Skeletal muscle cell (primary cell): ENCODE results near the gene TDP2.
"Not testable (repeated sequence)": the region's sequence is repeated elsewhere in the genome, so short reads cannot be mapped to it uniquely, and the experiment has no call there.

Experiments used
- DNase-seq: peaks from one replicate; pipeline ENCODE4 v3.0.0-alpha.2; 2010; ENCODE audit warnings: low read depth
- H3K4me3 ChIP-seq: 2 replicates; pipeline ENCODE4 v1.5.1; 2011; ENCODE audit warnings: low read depth, mild to moderate bottlenecking, control low read depth, low read length, moderate library complexity

The TDP2 gene

GRCh38 chr6:24658573-24659560 is 7.8 kb downstream of the TDP2 start:
- no peak overlapping the region for H3K4me3 ChIP-seq
- DNase-seq: peak; percentile 81

GRCh38 chr6:24655215-24655614 is 11.5 kb downstream of the TDP2 start:
- H3K4me3 ChIP-seq: no peak overlapping the region
- DNase-seq: no peak

- no peak for DNase-seq
- no peak overlapping the region for H3K4me3 ChIP-seq
Observed at GRCh38 chr6:24650365-24650764, 16.3 kb downstream of the TDP2 start.

GRCh38 chr6:24649691-24650090 is 17.0 kb downstream of the TDP2 start:
- no peak for DNase-seq
- H3K4me3 ChIP-seq: no peak overlapping the region

- no peak for DNase-seq
- H3K4me3 ChIP-seq: no peak overlapping the region
Observed at GRCh38 chr6:24648276-24648675, 18.4 kb downstream of the TDP2 start.

GRCh38 chr6:24646771-24647170 is 19.9 kb downstream of the TDP2 start:
- no peak overlapping the region for H3K4me3 ChIP-seq
- no peak for DNase-seq

GRCh38 chr6:24644377-24644776 is 22.3 kb downstream of the TDP2 start:
- DNase-seq: no peak
- no peak overlapping the region for H3K4me3 ChIP-seq

GRCh38 chr6:24643920-24644319 is 22.8 kb downstream of the TDP2 start:
- no peak for DNase-seq
- no peak overlapping the region for H3K4me3 ChIP-seq

- H3K4me3 ChIP-seq: no peak overlapping the region
- DNase-seq: no peak
Observed at GRCh38 chr6:24642061-24642460, 24.6 kb downstream of the TDP2 start.

- not testable (repeated sequence) for DNase-seq, H3K4me3 ChIP-seq
Observed at GRCh38 chr6:24640631-24641030, 26.1 kb downstream of the TDP2 start.

GRCh38 chr6:24640166-24640565 is 26.5 kb downstream of the TDP2 start:
- H3K4me3 ChIP-seq: no peak overlapping the region

GRCh38 chr6:24636681-24637080 is 30.0 kb downstream of the TDP2 start:
- H3K4me3 ChIP-seq: no peak overlapping the region
- DNase-seq: no peak

More at GRCh38 chr6:24640166-24640565, 26.5 kb downstream of the TDP2 start:
- no peak for DNase-seq

- no peak overlapping the region for H3K4me3 ChIP-seq
- no peak for DNase-seq
Observed at GRCh38 chr6:24632573-24632972, 34.1 kb downstream of the TDP2 start.

GRCh38 chr6:24631671-24632070 is 35.0 kb downstream of the TDP2 start:
- no peak for DNase-seq
- no peak overlapping the region for H3K4me3 ChIP-seq

GRCh38 chr6:24630856-24631505 is 35.7 kb downstream of the TDP2 start:
- no peak for DNase-seq
- H3K4me3 ChIP-seq: no peak overlapping the region

- DNase-seq: no peak
- H3K4me3 ChIP-seq: no peak overlapping the region
Observed at GRCh38 chr6:24621626-24622289, 44.9 kb downstream of the TDP2 start.

- H3K4me3 ChIP-seq: no peak overlapping the region
- DNase-seq: no peak
Observed at GRCh38 chr6:24620637-24621036, 46.1 kb downstream of the TDP2 start.

- no peak for DNase-seq
Observed at GRCh38 chr6:24619661-24620060, 47.0 kb downstream of the TDP2 start.

GRCh38 chr6:24614648-24615047 is 52.1 kb downstream of the TDP2 start:
- DNase-seq: no peak
- no peak overlapping the region for H3K4me3 ChIP-seq

More at GRCh38 chr6:24619661-24620060, 47.0 kb downstream of the TDP2 start:
- H3K4me3 ChIP-seq: no peak overlapping the region

- H3K4me3 ChIP-seq: no peak overlapping the region
- DNase-seq: no peak
Observed at GRCh38 chr6:24614043-24614420, 52.7 kb downstream of the TDP2 start.
